Aorta (tissue), 5 donors: Measurements from ENCODE around the gene PHF12. TPM values are rescaled to one million over a fixed set of nuclear protein-coding genes. Genes with fewer than 3 reads are reported as not detected.

Source experiments
- ATAC-seq: fragments of 200-7000 bp; cut with Tn5 transposase; one replicate; pipeline ENCODE4 v1.9.1; 2022; ENCODE audit warnings: moderate library complexity; ENCODE audit not compliant: low FRiP score
- DNase-seq, 2 donors: peaks; one replicate each; pipeline ENCODE4 v3.0.0-alpha.2; 2020
- H3K27ac ChIP-seq, 2 donors: one replicate each; pipeline ENCODE4 v1.5.1; 2013; ENCODE audit warnings: low read length in 2 of 2, mild to moderate bottlenecking in 2 of 2, moderate library complexity in 2 of 2, control low read depth in 1 of 2, inconsistent platforms in 1 of 2, low read depth in 1 of 2
- H3K27me3 ChIP-seq, 2 donors: one replicate each; pipeline ENCODE4 v1.6.1; 2013; ENCODE audit warnings: control low read depth in 1 of 2, low read length in 1 of 2, mild to moderate bottlenecking in 1 of 2, moderate library complexity in 1 of 2; ENCODE audit not compliant: insufficient read depth in 2 of 2, control insufficient read depth in 1 of 2
- H3K36me3 ChIP-seq, 2 donors: one replicate each; pipeline ENCODE4 v1.6.1; 2013; ENCODE audit warnings: control low read depth in 1 of 2, low read length in 1 of 2, mild to moderate bottlenecking in 1 of 2; ENCODE audit not compliant: insufficient read depth in 2 of 2, control insufficient read depth in 1 of 2
- H3K4me1 ChIP-seq, 2 donors: one replicate each; pipeline ENCODE4 v1.6.1; 2013; ENCODE audit warnings: low read length in 2 of 2, control low read depth in 1 of 2, mild to moderate bottlenecking in 1 of 2, moderate library complexity in 1 of 2; ENCODE audit not compliant: insufficient read depth in 2 of 2, control insufficient read depth in 1 of 2
- H3K4me3 ChIP-seq, 2 donors: one replicate each; pipeline ENCODE4 v1.5.1; 2013; ENCODE audit warnings: low read length in 2 of 2, control low read depth in 1 of 2, mild to moderate bottlenecking in 1 of 2
- H3K9me3 ChIP-seq: one replicate; pipeline ENCODE4 v1.6.1; 2013; ENCODE audit warnings: mild to moderate bottlenecking, low read length; ENCODE audit not compliant: control insufficient read depth
- WGBS, 2 donors: extraction: QIAGEN DNeasy Blood & Tissue Kit; methylation state at CpG; one replicate each; pipeline ENCODE4 v1.1.7; 2013; 5-methylcytosine and 5-hydroxymethylcytosine counted together
- intact Hi-C, 2 donors: fragments of 100-400 bp; cut with DNase I; formaldehyde crosslinking; loops; one replicate each; pipeline versions ENCODE4 v1.14.2 to v1.15.0; 2022
- polyA plus RNA-seq, 2 donors: library from polyadenylated mRNA; stranded (reverse); fragments of 200-250 nt; gene quantifications; one replicate each; pipeline ENCODE4 v1.2.3, GENCODE V29; 2013
- total RNA-seq, 2 donors: library from RNA; stranded (reverse); fragmentation: NEBNext Ultra II Directional; extraction: Animal tissue kit (Norgen Biotek cat#: 25700); gene quantifications; one replicate each; pipeline ENCODE4 v1.2.1, GENCODE V29; 2021
- donor health status: healthy with polysubstance abuse.
- donor health status: Bipolar disorder and iron deficiency.
- donor health status: DM: no; HTN: no; CAD: no.
- donor health status: DM: no; HTN: no; CAD: no.
- donor health status: DM: yes; HTN: yes; CAD: no.

PHF12 gene
- total and polyA plus RNA-seq, 4 donors: 10.1 to 47.0 (median 30.0) TPM

DNA sequence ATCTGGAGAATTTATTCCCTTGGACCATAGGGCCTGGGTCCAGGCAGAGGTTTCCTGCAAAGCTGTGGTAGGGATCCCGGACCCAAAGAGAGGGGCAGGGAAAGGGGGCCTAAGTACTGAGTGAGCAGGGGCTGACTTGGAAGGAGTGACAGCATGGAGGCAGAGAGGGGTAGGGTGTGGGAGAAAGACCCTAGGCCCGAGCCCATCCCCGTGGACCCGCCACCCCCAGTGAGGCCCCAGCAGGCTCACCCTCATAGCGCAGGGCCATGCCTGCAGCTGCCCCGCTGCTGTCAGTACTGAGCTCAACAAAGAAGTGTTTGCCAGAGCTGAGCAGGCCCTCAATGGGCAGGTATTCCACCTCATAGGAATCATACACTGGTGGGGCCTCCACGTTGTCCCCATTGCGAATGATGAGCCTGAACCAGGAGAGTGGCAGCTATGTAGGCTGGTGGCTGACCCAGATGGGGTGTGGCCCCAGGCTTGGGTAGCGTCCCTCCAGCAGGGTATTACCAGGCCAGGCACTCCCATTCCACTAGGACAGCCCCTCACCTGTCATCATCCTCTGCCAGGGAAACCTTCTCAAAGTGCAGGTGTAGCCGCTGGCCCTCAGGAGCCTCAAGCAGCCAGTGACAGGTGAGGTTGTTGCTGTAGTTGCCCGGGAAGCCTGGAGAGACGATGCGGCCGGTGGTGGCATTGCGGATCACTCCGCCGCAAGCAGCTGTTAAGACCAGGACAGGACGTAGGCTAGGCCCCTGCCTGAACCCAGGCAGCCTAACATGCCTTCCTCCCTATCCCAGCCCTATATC lies 9.1 kb upstream of the PHF12 start:
- intact Hi-C loops: no loop called here
- 94% methylated on average over 17 to 18 of the region's 18 CpGs for WGBS, 2 donors
- Histone ChIP-seq H3K4me1 (no peaks in the 10 kb centered on the region), H3K9me3 (no peaks in the 10 kb centered on the region), H3K27ac (no peak overlapping the region), H3K4me3 (no peak overlapping the region), H3K27me3 (no peaks in the 10 kb centered on the region), H3K36me3 (no peaks in the 10 kb centered on the region)
- ATAC-seq: peak; percentile 5
- peak; percentile 40 to 50 for DNase-seq

DNA sequence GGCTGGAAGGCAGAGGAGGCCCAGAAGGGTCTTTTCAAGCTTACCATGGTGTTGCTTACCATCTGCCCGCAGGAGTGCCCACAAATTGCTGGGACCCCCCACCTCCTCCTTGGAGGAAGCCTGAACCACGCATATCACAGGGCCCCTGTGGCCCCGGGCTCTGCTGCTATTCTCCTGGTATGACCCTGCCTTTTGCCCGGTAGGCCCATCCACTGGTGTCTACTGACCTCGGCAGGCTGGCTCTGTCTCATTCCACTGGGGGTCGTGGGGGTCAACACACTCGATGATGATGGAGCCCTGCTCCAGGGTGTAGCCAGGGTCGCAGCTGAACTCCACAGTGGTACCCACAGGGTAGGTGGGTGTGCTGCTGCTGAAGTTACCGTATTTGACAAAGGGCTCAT lies 8.2 kb upstream of the PHF12 start:
- H3K27ac ChIP-seq: no peak overlapping the region
- ATAC-seq (no peak), DNase-seq (peak; percentile 46 to 70)
- H3K4me1 ChIP-seq: no peaks in the 10 kb centered on the region
- whole genome bisulfite sequencing, 2 donors: 84 to 86% methylated on average over 9 of the region's 9 CpGs
- no peaks in the 10 kb centered on the region for H3K36me3 ChIP-seq
- H3K27me3 ChIP-seq: no peaks in the 10 kb centered on the region
- no peaks in the 10 kb centered on the region for H3K9me3 ChIP-seq
- no peak overlapping the region for H3K4me3 ChIP-seq
- intact Hi-C loops: loop anchor here in 1 of 2 donors (10.0 kb wide), 1 partner anchor 625 kb away; the partner anchor contains the start of genes IFT20 and TNFAIP1

DNA sequence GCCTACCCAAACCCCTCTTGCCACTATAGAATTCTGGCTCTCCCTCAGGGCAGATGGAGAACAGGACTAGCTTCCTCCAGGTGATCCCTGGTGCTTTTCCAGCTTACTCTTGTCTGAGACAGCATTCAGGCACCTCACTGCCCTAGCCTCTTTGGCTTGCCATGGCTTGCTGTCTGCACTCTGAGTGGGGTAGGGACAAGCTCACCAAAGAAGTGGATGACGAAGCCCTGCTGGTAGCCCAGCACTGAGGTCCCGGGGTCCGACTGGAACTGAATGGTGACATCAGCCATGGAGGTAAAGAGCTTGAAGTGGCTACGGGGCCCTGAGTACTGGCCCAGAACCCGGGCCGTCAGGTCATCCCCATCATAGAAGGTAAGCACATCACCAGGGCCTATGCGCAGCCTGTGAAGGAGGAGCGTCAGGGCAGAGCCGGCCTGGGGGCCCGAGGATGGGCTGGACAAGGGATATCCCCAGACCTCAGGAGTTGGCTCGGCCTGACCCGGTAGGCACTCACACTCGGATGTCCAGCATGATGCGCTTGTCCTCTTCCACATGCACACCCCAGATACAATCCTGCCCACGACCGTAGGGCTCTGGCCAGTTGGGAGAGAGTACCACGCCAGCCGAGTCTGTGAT lies 7.6 kb upstream of the PHF12 start:
- Histone ChIP-seq H3K4me1 (no peaks in the 10 kb centered on the region), H3K4me3 (no peak overlapping the region), H3K27ac (no peak overlapping the region), H3K36me3 (no peaks in the 10 kb centered on the region), H3K9me3 (no peaks in the 10 kb centered on the region), H3K27me3 (no peaks in the 10 kb centered on the region)
- intact Hi-C loops: loop anchor here in 1 of 2 donors (10.0 kb wide), 1 partner anchor 624 kb away; the partner anchor contains the start of genes IFT20 and TNFAIP1
- DNase-seq (peak in 1 of 2 donors; percentile 73), ATAC-seq (peak; percentile 40)
- WGBS, 2 donors: 91 to 94% methylated on average over 18 of the region's 18 CpGs

DNA sequence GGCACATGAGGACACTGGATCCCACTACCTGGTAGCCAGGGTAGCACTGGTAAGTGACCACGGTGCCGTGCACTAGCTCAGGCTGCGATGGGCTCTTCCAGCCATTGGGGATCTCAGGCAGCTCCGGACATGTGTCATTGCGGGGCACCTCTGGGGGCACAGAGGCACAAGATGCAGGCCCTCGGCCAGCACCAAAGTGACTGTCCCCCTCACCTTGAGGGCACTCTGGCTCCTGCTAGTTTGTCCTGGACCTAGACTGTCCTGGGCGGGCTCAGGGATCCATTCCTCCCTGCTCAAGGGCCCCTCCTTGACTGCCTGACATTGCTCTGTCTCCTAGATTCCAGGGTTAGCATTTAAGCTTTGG lies 6.7 kb upstream of the PHF12 start:
- Histone ChIP-seq H3K27ac (no peak overlapping the region), H3K4me1 (no peaks in the 10 kb centered on the region), H3K36me3 (no peaks in the 10 kb centered on the region), H3K4me3 (no peak overlapping the region), H3K9me3 (no peaks in the 10 kb centered on the region), H3K27me3 (no peaks in the 10 kb centered on the region)
- 92% methylated on average over 7 of the region's 7 CpGs for WGBS, 2 donors
- intact Hi-C loops: loop anchor here in 1 of 2 donors (10.0 kb wide), 1 partner anchor 623 kb away; the partner anchor contains the start of genes IFT20 and TNFAIP1
- ATAC-seq (no peak), DNase-seq (peak in 1 of 2 donors; percentile 46)

DNA sequence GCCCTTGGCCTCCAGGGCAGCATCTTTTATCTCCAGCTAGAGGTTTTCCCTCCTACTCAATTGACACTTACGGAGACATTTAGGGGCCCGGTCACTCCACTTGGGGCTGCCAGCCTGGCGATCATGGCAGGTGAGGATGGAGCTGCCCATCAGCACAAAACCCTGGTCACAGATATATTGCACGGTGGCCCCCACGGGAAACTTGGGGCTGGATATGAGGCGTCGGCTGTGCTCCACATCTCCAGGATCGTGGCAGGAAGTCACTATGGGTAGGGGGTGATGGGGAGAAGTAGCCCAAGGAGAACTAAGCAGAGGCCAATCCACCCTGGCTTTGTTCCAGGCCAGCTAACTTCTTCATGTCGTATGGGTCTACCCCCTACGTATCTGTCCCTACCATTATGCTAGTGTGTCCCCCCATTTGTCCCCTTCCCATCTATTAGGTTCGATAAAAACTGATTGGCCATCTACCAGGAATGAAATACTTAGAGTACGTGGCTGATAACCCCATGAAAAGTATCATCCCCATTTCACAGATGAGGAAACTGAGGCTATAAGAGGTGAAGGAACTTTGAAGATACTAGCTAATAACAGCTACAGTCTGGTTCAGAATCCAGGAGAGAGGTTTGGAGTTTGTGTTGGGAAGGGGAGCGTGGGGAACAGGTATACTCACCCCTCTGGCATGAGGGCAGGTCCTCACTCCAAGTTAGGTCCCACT lies 6.1 kb upstream of the PHF12 start:
- no peak for ATAC-seq
- Histone ChIP-seq H3K27ac (no peak overlapping the region), H3K36me3 (no peaks in the 10 kb centered on the region), H3K4me1 (no peaks in the 10 kb centered on the region), H3K4me3 (no peak overlapping the region), H3K27me3 (no peaks in the 10 kb centered on the region), H3K9me3 (no peaks in the 10 kb centered on the region)
- intact Hi-C loops: loop anchor here in 1 of 2 donors (10.0 kb wide), 1 partner anchor 623 kb away; the partner anchor contains the start of genes IFT20 and TNFAIP1
- WGBS, 2 donors: 93% methylated on average over 13 of the region's 13 CpGs
- peak in 1 of 2 donors; percentile 41 for DNase-seq

DNA sequence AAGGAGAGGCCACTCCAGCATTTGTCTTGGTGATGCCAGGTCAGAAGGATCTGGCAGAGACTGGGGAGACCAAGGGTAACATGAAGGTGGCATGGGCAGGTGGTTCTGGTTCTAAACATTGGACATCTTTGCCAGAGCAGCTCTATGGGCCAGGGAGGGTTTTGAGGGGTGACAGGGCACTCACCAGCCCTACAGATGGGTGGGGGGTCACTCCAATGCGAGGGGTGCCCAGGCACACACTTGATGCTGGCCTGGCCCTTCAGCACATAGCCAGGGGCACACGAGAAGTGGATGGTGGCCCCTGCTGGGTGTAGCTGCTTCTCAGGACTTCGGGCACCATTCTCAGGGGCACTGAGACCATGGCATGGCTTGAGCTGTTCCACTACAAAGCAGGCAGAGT lies 5.5 kb upstream of the PHF12 start:
- no peaks in the 10 kb centered on the region for H3K9me3 ChIP-seq
- H3K4me3 ChIP-seq: no peak overlapping the region
- no peaks in the 10 kb centered on the region for H3K4me1 ChIP-seq
- no peaks in the 10 kb centered on the region for H3K27me3 ChIP-seq
- H3K27ac ChIP-seq: no peak overlapping the region
- H3K36me3 ChIP-seq: no peaks in the 10 kb centered on the region
- intact Hi-C loops: loop anchor here in 1 of 2 donors (10.0 kb wide), 1 partner anchor 622 kb away; the partner anchor contains the start of genes IFT20 and TNFAIP1
- WGBS, 2 donors: 88 to 96% methylated on average over 3 of the region's 3 CpGs
- DNase-seq (peak in 1 of 2 donors; percentile 39), ATAC-seq (no peak)

DNA sequence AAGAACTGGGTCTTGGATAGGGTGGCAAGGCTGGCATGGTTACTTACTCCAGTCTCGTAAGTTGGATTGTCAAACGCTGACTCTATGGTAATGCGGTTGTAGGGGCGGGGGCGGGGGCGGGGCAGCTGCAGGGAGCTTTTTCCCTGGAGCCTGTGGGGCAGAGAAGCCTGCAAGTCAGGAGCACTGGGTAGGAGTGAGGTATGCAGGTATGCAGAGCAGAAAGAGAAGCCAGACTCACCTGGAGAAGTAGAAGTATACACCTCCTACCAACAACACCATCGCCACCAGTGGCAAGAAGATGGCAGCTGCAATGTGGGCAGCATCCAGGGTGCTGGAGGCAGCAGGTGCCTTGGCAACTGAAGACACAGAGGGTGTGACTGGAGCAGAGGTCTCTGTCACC lies 4.8 kb upstream of the PHF12 start:
- DNase-seq (peak in 1 of 2 donors; percentile 24), ATAC-seq (no peak)
- no peak overlapping the region for H3K27ac ChIP-seq
- H3K27me3 ChIP-seq: no peaks in the 10 kb centered on the region
- intact Hi-C loops: loop anchor here in 1 of 2 donors (10.0 kb wide), 1 partner anchor 621 kb away; the partner anchor contains the start of genes IFT20 and TNFAIP1
- WGBS, 2 donors: 63 to 74% methylated on average over 7 of the region's 7 CpGs
- H3K4me3 ChIP-seq: no peak overlapping the region
- no peaks in the 10 kb centered on the region for H3K4me1 ChIP-seq
- no peaks in the 10 kb centered on the region for H3K9me3 ChIP-seq
- no peaks in the 10 kb centered on the region for H3K36me3 ChIP-seq

DNA sequence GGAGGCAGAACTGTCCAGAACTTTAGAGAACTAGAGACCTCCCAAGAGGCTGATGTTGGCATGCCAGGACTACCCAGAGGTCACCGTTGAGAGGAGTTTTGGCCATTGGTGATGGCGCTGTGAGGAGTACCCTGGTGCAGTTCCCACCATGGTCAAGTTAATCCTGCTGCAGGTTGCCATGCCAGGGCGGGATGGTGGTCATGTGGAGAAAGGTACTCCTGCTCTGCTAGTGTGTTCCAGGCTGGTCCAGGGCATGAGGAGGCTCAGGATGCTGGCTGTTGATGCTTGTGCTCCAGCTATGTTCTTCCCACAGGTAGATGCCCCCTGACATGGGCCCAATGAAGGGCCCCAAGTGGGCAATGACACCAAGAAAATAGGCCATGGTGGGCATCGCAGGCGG lies 4.1 kb upstream of the PHF12 start:
- Histone ChIP-seq H3K4me3 (no peak overlapping the region), H3K27me3 (no peaks in the 10 kb centered on the region), H3K36me3 (no peaks in the 10 kb centered on the region), H3K4me1 (no peaks in the 10 kb centered on the region), H3K9me3 (no peaks in the 10 kb centered on the region), H3K27ac (no peak overlapping the region)
- intact Hi-C loops: loop anchor here in 1 of 2 donors (10.0 kb wide), 1 partner anchor 621 kb away; the partner anchor contains the start of genes IFT20 and TNFAIP1
- 88 to 95% methylated on average over 5 of the region's 5 CpGs for WGBS, 2 donors
- DNase-seq: peak in 1 of 2 donors; percentile 60
- ATAC-seq: no peak
